ENCODE data around the gene NEK7.

Gene NEK7

DNA sequence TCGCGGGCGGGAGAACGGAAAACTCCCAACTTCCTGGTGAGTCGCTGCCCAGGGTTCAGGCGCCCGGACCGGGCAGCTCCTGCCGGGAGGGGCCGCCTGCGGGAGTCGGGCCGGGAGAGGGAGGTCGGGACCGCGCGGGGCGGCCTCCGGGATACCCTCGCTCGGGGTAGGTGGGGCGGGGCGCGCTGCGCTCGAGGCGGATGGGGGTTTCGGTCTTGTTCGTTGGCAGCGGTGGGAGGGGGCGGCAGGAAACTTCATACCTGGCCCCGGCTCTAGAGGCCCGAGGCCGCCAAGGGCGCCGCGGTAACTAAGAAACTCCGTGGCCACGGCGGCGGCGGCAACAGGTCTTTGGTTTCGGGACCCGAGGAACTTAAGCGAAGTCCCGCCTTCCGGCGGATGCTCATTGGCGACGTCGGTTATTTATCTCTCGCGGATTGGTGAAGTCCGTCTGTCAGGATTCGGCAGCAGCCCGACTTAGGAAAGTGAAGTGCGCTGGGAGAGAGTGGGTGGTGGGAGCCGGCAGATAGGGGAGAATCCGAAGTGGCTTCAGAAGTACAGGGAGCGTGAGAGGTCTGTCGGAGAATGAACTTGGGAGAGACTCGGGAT, 546 bp downstream of the NEK7 start:
- peak overlapping the region; percentile 94 for H3K27ac ChIP-seq
- TF ChIP-seq, protein P1, sequence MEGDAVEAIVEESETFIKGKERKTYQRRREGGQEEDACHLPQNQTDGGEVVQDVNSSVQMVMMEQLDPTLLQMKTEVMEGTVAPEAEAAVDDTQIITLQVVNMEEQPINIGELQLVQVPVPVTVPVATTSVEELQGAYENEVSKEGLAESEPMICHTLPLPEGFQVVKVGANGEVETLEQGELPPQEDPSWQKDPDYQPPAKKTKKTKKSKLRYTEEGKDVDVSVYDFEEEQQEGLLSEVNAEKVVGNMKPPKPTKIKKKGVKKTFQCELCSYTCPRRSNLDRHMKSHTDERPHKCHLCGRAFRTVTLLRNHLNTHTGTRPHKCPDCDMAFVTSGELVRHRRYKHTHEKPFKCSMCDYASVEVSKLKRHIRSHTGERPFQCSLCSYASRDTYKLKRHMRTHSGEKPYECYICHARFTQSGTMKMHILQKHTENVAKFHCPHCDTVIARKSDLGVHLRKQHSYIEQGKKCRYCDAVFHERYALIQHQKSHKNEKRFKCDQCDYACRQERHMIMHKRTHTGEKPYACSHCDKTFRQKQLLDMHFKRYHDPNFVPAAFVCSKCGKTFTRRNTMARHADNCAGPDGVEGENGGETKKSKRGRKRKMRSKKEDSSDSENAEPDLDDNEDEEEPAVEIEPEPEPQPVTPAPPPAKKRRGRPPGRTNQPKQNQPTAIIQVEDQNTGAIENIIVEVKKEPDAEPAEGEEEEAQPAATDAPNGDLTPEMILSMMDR (IDR thresholded peaks at IDR 0.05), result no peak; the same call in 1 of the 2 replicates
- no peak for TF ChIP-seq ZFX (IDR thresholded peaks at IDR 0.05; ENCODE audit: borderline replicate concordance)

DNA sequence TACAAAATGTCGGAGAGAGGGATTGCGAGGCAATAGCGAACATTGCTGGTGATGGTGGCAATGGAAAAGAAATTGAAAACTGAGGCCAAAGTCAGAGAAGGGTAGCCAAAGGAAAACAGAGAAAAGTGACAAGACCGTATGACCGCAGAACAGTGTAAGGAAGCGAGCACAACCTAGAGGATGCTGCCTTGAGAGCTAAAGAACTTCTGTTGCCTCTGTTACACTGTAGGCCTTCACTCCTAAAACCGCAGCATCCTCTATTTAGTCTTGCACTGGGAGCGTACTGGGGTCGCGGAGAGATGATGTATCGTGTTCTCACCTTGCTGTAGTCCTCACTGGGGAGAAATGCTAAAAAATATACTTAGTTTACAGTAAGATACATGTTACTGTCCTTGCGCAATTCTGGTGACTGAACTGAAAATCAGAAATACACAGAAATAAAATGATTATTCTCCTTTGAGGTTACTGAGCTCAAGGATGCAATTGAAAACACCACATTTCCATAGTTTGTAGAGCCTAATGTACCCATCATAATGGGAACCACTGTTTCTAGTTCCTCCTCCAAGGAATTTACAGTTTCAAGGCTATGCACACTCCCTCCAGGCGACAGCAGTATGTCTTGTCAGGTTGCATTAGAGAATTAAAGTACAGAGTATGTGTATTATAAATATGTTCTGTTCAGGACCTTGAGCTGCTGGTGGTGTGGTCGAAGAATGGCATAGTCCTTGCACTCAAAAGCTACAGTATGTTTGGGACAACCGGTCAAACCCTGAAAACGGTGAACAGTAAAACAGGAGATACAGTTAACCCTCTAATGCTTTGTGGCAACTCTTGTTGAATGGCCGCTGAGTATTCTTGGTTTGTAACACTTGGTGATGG, 1.3 kb downstream of the NEK7 start:
- peak overlapping the region; percentile 94 for H3K27ac ChIP-seq
- TF ChIP-seq ZFX (IDR thresholded peaks at IDR 0.05; ENCODE audit: borderline replicate concordance), result no peak
- TF ChIP-seq, protein P1 (IDR thresholded peaks at IDR 0.05), result no peak

DNA sequence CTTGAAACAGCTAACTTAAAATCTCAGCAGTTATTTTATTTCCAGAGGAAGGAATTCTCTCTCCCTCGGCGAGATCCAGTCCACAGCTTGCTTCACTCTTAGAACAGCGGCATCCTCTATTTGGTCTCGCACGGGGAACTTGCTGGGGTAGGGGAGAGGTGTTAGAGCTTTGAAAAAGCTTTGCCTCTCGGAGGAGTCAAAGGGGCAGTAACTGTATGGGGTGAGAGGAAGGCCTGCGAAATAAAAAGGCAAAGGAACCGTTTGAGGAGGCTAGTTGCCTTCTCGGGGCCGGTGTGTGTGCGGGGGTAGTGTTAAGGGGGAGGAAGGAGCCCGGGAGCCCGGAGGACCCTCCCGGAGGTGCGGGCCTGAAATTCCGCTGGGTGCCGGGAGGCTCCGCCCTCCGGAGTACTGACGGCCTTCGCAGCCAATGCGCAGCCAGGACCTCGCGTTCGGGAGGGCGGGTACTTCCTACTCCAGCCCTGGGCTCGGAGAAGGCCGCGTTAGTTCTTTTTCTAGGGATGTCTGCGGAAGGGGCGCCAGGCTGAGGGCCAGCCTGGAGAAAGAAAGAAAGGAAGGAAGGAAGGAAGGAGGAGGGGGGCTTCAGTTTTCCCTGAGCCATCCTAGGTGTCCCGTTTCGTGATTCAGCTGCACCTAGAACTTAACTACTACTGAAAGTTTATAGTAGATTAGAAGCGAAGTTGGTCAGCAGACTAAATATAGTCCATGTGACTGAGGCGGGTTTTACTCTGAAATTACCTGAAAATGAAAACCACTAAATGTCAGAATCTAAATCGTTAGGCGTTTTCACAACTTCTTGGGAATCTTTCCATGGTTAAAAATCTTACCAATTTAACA, 2.2 kb downstream of the NEK7 start:
- peak overlapping the region; percentile 94 for H3K27ac ChIP-seq
- TF ChIP-seq, protein P1 (IDR thresholded peaks at IDR 0.05), result no peak
- no peak for TF ChIP-seq ZFX (IDR thresholded peaks at IDR 0.05; ENCODE audit: borderline replicate concordance)

DNA sequence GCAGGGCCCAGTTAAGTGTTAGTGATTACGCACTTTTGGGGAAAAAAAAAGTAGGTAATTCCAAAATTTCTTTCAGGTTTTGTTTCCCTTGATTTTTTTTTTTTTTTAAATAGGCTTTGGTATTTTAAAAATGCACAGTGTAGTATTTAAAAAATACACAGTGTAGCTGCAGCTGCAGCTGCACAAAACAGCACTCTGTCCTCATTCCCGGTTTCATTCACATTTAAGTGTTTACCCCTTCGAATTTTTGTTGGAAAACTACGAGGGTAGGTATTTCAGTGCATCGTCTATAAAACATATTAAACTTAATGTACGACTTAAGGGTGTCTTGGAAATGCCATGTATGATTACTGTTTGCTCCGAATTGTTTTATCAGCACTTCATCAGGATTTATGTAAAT, 3.4 kb downstream of the NEK7 start:
- peak overlapping the region; percentile 94; the same call in 1 of the 2 replicates for H3K27ac ChIP-seq
- TF ChIP-seq, protein P1 (IDR thresholded peaks at IDR 0.05), result no peak
- no peak for TF ChIP-seq ZFX (IDR thresholded peaks at IDR 0.05; ENCODE audit: borderline replicate concordance)

DNA sequence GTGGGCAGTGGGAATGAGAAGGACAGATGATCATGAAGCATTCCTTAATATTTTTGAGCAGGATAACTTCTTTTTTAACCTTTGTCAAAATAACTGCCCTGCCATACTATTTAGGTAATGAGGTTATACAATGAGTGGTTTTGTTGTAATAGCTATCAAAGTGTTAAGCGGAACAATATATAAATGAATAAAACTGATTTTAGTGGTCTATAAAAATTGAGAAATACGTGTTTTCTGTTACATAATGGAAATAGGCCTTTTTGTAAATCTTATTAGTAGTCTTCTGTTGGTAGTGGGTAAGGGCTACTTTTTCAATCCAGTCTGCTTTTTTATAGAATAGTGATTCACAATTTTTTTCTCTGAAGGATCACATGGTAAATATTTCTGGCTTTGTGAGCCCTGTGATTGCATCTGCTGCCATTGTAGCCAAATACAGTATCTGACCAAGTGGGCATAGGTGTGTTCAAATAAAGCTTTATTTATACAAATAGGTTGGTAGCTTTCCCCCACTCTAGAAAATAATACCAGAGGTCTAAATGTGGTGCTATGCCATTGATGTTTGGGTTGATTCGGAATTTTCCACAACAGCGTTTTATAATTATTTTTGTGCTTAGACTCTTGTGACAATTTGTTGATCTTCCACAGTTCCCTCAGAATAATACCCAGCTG, 4.3 kb downstream of the NEK7 start:
- TF ChIP-seq, protein P1 (IDR thresholded peaks at IDR 0.05), result no peak
- no peak for TF ChIP-seq ZFX (IDR thresholded peaks at IDR 0.05; ENCODE audit: borderline replicate concordance)
- no peak overlapping the region for H3K27ac ChIP-seq

DNA sequence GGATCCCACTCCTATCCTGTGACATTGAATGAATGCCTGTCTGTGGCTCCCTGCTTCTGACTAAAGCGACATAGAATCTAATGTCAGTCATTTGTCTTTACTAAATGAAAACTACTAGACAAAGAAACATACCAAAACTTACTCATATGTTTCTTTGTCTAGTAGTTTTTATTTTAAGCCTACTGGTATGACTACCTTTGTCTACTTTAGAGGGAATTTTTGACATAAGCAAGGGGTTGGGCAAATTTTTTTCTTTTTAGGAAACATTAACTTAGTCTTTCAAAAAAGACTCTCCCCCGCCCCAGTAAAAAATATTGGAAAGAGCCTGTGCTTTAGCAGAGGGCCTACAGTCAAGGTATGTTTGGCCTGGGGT, 4.9 kb downstream of the NEK7 start:
- TF ChIP-seq ZFX (IDR thresholded peaks at IDR 0.05; ENCODE audit: borderline replicate concordance), result no peak
- TF ChIP-seq, protein P1 (IDR thresholded peaks at IDR 0.05), result no peak

More for the DNA sequence above, 4.9 kb downstream of the NEK7 start:
- no peak overlapping the region for H3K27ac ChIP-seq
